ENCODE measurements around the gene INTS2. TPM values are rescaled to one million over a fixed set of nuclear protein-coding genes. Genes with fewer than 3 reads are reported as not detected.
"Not testable (repeated sequence)": the region's sequence is repeated elsewhere in the genome, so short reads cannot be mapped to it uniquely, and the experiment has no call there.

Gene INTS2
- total RNA-seq, 1 donor from 2014 or later, result 26.9 TPM

DNA sequence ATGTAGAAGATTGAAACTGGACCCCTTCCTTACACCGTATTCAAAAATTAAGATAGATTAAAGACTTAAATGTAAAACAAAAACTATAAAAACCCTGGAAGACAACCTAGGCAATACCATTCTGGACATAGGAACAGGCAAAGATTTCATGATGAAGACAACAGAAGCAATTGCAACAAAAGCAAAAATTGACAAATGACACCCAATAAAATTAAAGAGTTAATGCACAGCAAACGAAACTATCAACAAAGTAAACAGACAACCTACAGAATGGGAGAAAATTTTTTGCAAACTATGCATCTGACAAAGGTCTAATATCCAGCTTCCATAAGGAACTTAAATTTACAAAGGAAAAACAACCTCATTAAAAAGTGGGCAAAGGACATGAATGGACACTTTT is 101.6 kb downstream of the INTS2 start:
- intact Hi-C loops (cut with micrococcal nuclease), result not testable (repeated sequence)

DNA sequence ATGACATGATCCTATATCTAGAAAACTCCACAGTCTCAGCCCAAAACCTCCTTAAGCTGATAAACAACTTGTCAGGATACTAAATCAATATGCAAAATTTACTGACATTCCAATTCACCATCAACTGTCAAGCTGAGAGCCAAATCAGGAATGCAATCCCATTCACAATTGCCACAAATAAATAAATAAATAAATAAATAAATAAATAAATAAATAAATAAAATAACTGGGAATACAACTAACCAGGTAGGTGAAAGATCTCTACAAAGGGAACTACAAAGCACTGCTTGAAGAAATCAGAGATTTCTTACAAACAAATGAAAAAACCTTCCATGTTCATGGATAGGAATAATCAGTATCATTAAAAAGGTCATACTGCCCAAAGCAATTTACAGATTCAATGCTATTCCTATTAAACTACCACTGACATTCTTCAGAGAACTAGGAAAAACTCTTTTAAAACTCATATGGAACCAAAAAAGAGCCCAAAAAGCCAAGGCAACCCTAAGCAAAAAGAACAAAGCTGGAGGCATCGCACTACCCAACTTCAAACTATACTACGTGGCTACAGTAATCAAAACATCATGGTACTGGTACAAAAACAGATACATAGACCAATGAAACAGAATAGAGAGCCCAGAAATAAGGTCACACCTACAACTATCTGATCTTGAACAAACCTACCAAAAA is 102.2 kb downstream of the INTS2 start:
- intact Hi-C loops (cut with micrococcal nuclease), result no loop called here

- intact Hi-C loops (cut with micrococcal nuclease), result no loop called here
These were observed 105.2 kb downstream of the INTS2 start for GRCh38 chr17:61822326-61823285.

DNA sequence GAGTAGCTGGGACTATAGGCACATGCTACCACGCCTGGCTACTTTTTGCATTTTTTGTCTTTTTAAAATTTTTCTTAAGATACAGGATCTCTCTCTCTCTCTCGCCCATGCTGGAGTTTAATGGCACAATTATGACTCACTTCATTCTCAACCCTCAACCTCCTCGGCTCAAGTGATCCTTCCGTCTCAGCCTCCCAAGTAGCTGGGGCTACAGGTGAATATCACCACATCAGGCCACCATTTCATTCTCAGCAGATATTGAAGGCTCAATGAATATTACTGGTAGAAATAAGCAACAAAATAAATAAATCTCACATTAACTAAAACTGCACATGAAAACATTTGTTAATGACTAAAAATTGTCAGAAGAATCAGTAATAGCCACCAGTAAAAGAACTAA is 106.1 kb downstream of the INTS2 start:
- intact Hi-C loops (cut with micrococcal nuclease), result no loop called here

DNA sequence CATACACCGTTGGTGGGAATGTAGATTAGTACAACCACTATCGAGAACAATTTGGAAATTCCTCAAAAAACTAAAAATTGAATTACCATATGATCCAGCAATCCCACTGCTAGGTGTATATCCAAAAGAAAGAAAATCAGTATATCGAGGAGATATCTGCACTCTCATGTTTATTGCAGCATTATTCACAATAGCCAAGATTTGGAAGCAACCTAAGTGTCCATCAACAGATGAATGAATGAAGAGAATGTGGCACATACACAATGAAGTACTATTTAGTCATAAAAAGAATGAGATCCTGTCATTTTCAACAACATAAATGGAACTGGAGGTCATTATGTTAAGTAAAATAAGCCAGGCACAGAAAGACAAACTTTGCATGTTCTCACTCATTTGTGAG is 108.5 kb downstream of the INTS2 start:
- intact Hi-C loops (cut with micrococcal nuclease), result not testable (repeated sequence)

DNA sequence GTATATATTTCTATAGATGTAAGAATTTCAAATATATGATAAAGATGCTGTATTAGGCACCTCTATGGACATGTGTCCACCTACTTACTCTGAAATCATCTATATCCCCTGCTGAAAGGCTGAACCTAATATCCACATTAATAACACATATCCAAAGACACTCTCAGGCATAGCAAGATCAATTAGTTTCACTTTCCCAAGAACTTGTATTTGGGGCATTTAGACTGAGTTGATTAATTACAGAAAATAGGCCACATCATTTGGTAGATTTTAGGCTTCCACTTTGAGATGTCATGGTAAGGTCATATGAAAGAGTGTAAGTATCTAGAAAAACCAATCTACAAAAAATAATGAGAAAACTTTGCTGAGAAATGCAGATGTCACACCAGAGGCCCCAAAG is 109.6 kb downstream of the INTS2 start:
- intact Hi-C loops (cut with micrococcal nuclease), result no loop called here

- intact Hi-C loops (cut with micrococcal nuclease), result no loop called here
These were observed 110.3 kb downstream of the INTS2 start for GRCh38 chr17:61817452-61817851.

- intact Hi-C loops (cut with micrococcal nuclease), result no loop called here
These were observed 111.2 kb downstream of the INTS2 start for GRCh38 chr17:61816538-61816937.

DNA sequence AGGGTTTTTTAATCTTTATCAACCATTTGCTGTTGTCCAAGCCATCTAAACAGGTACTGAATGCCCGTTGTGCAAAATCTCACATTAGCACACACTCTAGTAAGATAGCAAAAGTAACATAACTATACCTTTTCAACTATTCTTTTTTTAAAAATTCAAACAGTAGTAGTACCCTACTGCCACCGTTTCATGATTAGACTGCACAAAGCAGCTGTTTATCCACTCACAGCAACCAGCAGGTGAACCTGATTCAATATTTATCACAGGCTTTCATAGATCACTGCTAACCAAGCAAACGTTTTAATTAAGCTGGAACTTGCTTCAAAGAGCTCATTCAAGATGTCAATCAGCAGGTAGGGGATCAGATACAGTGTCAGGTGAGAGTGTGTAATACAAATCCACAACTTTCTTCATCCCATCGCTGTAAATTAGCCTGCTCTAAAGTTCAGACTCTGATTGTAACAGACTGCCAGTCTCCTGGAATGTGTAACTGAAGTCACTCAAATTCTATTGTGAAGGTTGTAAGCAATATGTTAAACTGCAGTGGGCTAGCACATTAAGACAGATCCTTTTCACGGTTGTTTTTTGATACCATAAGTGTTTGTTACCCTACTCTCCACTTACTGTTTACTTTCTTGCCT is 111.8 kb downstream of the INTS2 start:
- intact Hi-C loops (cut with micrococcal nuclease), result no loop called here

Other genes with a start within 250 kb of the INTS2 start
- 22.2 and 25.7 TPM in 2 replicates for gene BRIP1, start 64.5 kb downstream of the INTS2 start, total RNA-seq
- gene MED13, start 137.3 kb upstream of the INTS2 start, total RNA-seq, result 60.7 and 62.4 TPM in 2 replicates